ENCODE data around the gene PHETA2.

Gene PHETA2

GRCh38 chr22:42064629-42065028, 9.4 kb upstream of the PHETA2 start:
- no peak for TF ChIP-seq CTCF (IDR thresholded peaks at IDR 0.05; ENCODE audit: insufficient read depth, missing control alignments)
- FAIRE-seq (no peak), DNase-seq (ENCODE audit: insufficient read length, low spot score) (no peak)

GRCh38 chr22:42065438-42066125, 8.5 kb upstream of the PHETA2 start:
- DNase-seq (ENCODE audit: insufficient read length, low spot score) (no peak), FAIRE-seq (no peak)
- no peak for TF ChIP-seq CTCF (IDR thresholded peaks at IDR 0.05; ENCODE audit: insufficient read depth, missing control alignments)

- no peak for FAIRE-seq
- DNase-seq (ENCODE audit: insufficient read length, low spot score), result no peak
- TF ChIP-seq CTCF (IDR thresholded peaks at IDR 0.05; ENCODE audit: insufficient read depth, missing control alignments), result no peak
These were observed 7.8 kb upstream of the PHETA2 start for GRCh38 chr22:42066126-42066761.

- TF ChIP-seq CTCF (IDR thresholded peaks at IDR 0.05; ENCODE audit: insufficient read depth, missing control alignments), result no peak
- FAIRE-seq (no peak), DNase-seq (ENCODE audit: insufficient read length, low spot score) (no peak)
These were observed 7.1 kb upstream of the PHETA2 start for GRCh38 chr22:42066937-42067336.

- no peak for FAIRE-seq
- no peak for DNase-seq (ENCODE audit: insufficient read length, low spot score)
- no peak for TF ChIP-seq CTCF (IDR thresholded peaks at IDR 0.05; ENCODE audit: insufficient read depth, missing control alignments)
These were observed 6.3 kb upstream of the PHETA2 start for GRCh38 chr22:42067671-42068251.

GRCh38 chr22:42068291-42068690, 5.8 kb upstream of the PHETA2 start:
- FAIRE-seq (no peak), DNase-seq (ENCODE audit: insufficient read length, low spot score) (no peak)
- no peak for TF ChIP-seq CTCF (IDR thresholded peaks at IDR 0.05; ENCODE audit: insufficient read depth, missing control alignments)

Data from D721Med (cell line).